Mesenchymal stem cell (in vitro differentiated cells and primary cell): ENCODE results near the gene PGLYRP2.

Experiments used
- DNase-seq: peaks from one replicate; pipeline ENCODE4 v3.0.0-alpha.2; 2013
- H2AFZ ChIP-seq: one replicate; pipeline ENCODE4 v1.6.1; 2013; ENCODE audit warnings: low read depth, mild to moderate bottlenecking, control low read depth, inconsistent platforms, low read length, moderate library complexity
- H2AK5ac ChIP-seq: 2 replicates; pipeline ENCODE4 v1.6.1; 2013; ENCODE audit warnings: low read length, moderate library complexity, mild to moderate bottlenecking, inconsistent platforms; ENCODE audit not compliant: severe bottlenecking
- H2BK120ac ChIP-seq: one replicate; pipeline ENCODE4 v1.6.1; 2013; ENCODE audit warnings: low read depth, mild to moderate bottlenecking, inconsistent platforms, low read length, moderate library complexity
- H2BK12ac ChIP-seq, 2 experiments: one replicate each; pipeline ENCODE4 v1.6.1; 2013; ENCODE audit warnings: inconsistent platforms in 2 of 2, low read length in 2 of 2, mild to moderate bottlenecking in 2 of 2, moderate library complexity in 2 of 2, control low read depth in 1 of 2
- H2BK15ac ChIP-seq: one replicate; pipeline ENCODE4 v1.6.1; 2013; ENCODE audit warnings: mild to moderate bottlenecking, low read depth, inconsistent platforms; ENCODE audit not compliant: poor library complexity, severe bottlenecking
- H2BK5ac ChIP-seq: 2 replicates; pipeline ENCODE4 v1.6.1; 2013; ENCODE audit warnings: low read depth, mild to moderate bottlenecking, low read length, control low read depth, inconsistent platforms; ENCODE audit not compliant: poor library complexity, severe bottlenecking
- H3K14ac ChIP-seq, 2 experiments: one replicate each; pipeline ENCODE4 v1.6.1; 2013; ENCODE audit warnings: inconsistent platforms in 2 of 2, low read length in 2 of 2, control low read depth in 1 of 2, mild to moderate bottlenecking in 1 of 2, moderate library complexity in 1 of 2
- H3K18ac ChIP-seq, 2 experiments: one replicate each; pipeline ENCODE4 v1.6.1; 2013; ENCODE audit warnings: inconsistent platforms in 2 of 2, low read length in 2 of 2, control low read depth in 1 of 2, low read depth in 1 of 2, mild to moderate bottlenecking in 1 of 2
- H3K23ac ChIP-seq, 2 experiments: one replicate each; pipeline ENCODE4 v1.6.1; 2013; ENCODE audit warnings: inconsistent platforms in 2 of 2, low read length in 2 of 2, mild to moderate bottlenecking in 2 of 2, moderate library complexity in 2 of 2, control low read depth in 1 of 2
- H3K27ac ChIP-seq: 2 replicates; pipeline ENCODE4 v1.5.1; 2013; ENCODE audit warnings: mild to moderate bottlenecking, moderate library complexity, low read length, control low read depth, inconsistent platforms; ENCODE audit not compliant: poor library complexity, severe bottlenecking
- H3K27me3 ChIP-seq, 2 experiments: 2 replicates each; pipeline versions ENCODE4 v1.6.1 to v1.7.0; 2013; ENCODE audit warnings: low read length in 2 of 2, mild to moderate bottlenecking in 2 of 2, moderate library complexity in 2 of 2, control low read depth in 1 of 2, inconsistent platforms in 1 of 2; ENCODE audit not compliant: control insufficient read depth in 1 of 2, insufficient read depth in 1 of 2
- H3K36me3 ChIP-seq, 2 experiments: 2 replicates each; pipeline versions ENCODE4 v1.6.1 to v1.7.0; 2013; ENCODE audit warnings: low read length in 2 of 2, control low read depth in 1 of 2, inconsistent platforms in 1 of 2, low read depth in 1 of 2, mild to moderate bottlenecking in 1 of 2; ENCODE audit not compliant: insufficient read depth in 2 of 2, control insufficient read depth in 1 of 2
- H3K4ac ChIP-seq, 2 experiments: one replicate each; pipeline ENCODE4 v1.6.1; 2013; ENCODE audit warnings: inconsistent platforms in 2 of 2, low read length in 2 of 2, mild to moderate bottlenecking in 2 of 2, moderate library complexity in 2 of 2, control low read depth in 1 of 2, low read depth in 1 of 2
- H3K4me1 ChIP-seq: 2 replicates; pipeline ENCODE4 v1.6.1; 2013; ENCODE audit warnings: low read depth, low read length, control low read depth; ENCODE audit not compliant: control insufficient read depth, insufficient read depth
- H3K4me2 ChIP-seq: 2 replicates; pipeline ENCODE4 v1.6.1; 2013; ENCODE audit warnings: low read length, mild to moderate bottlenecking, inconsistent platforms; ENCODE audit not compliant: poor library complexity, severe bottlenecking
- H3K4me3 ChIP-seq, 2 experiments: 2 replicates each; pipeline versions ENCODE4 v1.5.1 to v1.7.0; 2013; ENCODE audit warnings: low read length in 2 of 2, mild to moderate bottlenecking in 2 of 2, control low read depth in 1 of 2, low read depth in 1 of 2; ENCODE audit not compliant: insufficient read depth in 1 of 2
- H3K79me1 ChIP-seq: replicated peaks from 2 replicates; pipeline ENCODE4 v1.6.1; 2013; ENCODE audit warnings: mild to moderate bottlenecking, control low read depth, low read length, inconsistent platforms; ENCODE audit not compliant: poor library complexity, severe bottlenecking
- H3K9ac ChIP-seq: 2 replicates; pipeline ENCODE4 v1.7.0; 2013; ENCODE audit warnings: mild to moderate bottlenecking, low read length, moderate library complexity
- H3K9me3 ChIP-seq: 2 replicates; pipeline ENCODE4 v1.7.0; 2013; ENCODE audit warnings: mild to moderate bottlenecking, low read length; ENCODE audit not compliant: control insufficient read depth
- H4K8ac ChIP-seq: one replicate; pipeline ENCODE4 v1.6.1; 2013; ENCODE audit warnings: inconsistent platforms, mild to moderate bottlenecking, low read length, moderate library complexity
- H4K91ac ChIP-seq: one replicate; pipeline ENCODE4 v1.6.1; 2013; ENCODE audit warnings: mild to moderate bottlenecking, low read length, inconsistent platforms
- WGBS: methylation state at CpG from one replicate; pipeline ENCODE4 v1.1.7; 2013; ENCODE audit warnings: mixed read lengths; 5-methylcytosine and 5-hydroxymethylcytosine counted together

PGLYRP2 gene

DNA sequence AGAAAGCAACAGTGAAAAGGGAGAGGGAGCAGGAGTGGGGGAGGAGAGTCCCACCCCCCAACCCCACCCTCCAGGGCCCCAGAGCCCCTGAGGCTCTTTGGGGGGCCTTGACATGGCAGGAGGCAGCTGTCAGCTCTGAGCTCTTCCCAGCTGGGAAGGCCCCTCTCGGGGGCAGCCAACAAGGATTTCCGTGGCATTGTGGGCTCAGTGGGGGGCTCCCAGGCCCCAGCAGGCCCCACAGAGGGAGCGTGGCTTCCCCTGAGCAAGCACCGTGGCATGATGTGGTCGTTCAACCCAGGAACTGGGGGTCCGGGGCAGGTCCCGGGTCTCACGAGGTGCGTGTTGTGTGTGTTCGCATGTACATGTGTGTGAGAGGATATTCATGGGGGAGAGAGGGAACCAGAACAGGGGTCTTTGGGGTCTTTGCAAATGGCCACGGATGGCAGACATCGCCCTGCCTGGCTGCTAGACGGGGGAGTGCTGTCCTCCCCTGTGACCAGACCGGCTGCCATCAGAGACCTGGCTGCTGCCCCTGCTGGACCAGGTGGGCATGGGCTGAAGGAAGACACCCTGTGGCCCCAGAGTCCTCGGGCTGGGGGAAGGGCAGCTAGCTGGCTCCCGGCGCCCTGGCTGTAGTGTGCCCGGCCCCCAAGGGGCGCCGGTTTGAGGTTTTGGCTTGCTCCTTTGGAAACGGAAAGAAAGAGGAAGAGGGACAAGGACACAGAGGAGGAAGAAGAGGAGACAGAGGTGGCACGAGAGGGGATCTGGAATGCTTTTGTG lies 56.8 kb downstream of the PGLYRP2 start:
- Histone ChIP-seq H3K4me3 (no peak overlapping the region), H3K79me1 (peaks cover 45% of the 10 kb centered on the region)

DNA sequence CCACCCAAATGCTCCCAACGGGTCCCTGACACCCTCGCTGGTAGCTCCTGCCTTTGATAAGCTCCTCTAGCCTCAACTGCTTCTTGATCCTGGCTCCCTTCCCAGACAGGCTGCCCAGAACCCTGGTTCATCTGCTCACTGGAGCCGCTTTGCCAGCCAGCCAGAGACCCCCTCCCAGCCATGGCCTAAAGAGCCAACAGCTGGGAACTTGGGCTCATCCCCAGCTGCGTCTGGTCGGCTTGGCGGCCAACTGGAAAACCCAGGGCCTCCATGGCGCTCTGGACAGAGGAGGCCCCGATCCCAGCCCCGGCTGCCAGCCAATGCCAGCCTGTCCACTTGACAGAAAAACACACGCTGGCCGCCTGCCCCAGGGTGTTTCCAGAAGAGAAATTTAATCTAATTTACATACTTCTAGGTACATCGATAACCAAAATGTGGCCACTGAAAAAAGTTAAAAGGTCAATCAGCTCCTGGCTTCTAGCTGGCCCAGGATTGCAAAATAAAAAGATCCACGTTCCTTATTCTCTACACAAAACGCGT lies 57.5 kb downstream of the PGLYRP2 start:
- Histone ChIP-seq H3K4me3 (no peak overlapping the region), H3K4ac (no peak overlapping the region), H3K36me3 (peaks cover 53 to 61% of the 10 kb centered on the region in 2 experiments), H2AFZ (no peak overlapping the region), H3K18ac (no peak overlapping the region), H3K23ac (no peak overlapping the region), H3K14ac (no peak overlapping the region), H3K4me2 (no peak overlapping the region), H2AK5ac (no peak overlapping the region), H2BK120ac (no peak overlapping the region), H4K91ac (no peak overlapping the region), H3K79me1 (peaks cover 38% of the 10 kb centered on the region), H2BK12ac (no peak overlapping the region), H3K4me1 (peaks cover 5% of the 10 kb centered on the region), H3K27ac (no peak overlapping the region), H2BK15ac (no peak overlapping the region), H3K9ac (no peak overlapping the region), H2BK5ac (no peak overlapping the region), H3K9me3 (peaks cover 8% of the 10 kb centered on the region), H4K8ac (no peak overlapping the region), H3K27me3 (no peaks in the 10 kb centered on the region)
- no peak for DNase-seq
- 95% methylated on average over 12 of the region's 15 CpGs for WGBS

More for the DNA sequence above, 56.8 kb downstream of the PGLYRP2 start:
- no peak overlapping the region for H3K18ac ChIP-seq
- no peak overlapping the region for H2AK5ac ChIP-seq
- no peak overlapping the region for H3K14ac ChIP-seq
- H4K91ac ChIP-seq: no peak overlapping the region
- DNase-seq: no peak
- no peak overlapping the region for H3K4me2 ChIP-seq
- no peak overlapping the region for H2BK5ac ChIP-seq
- H2BK15ac ChIP-seq: no peak overlapping the region
- peaks cover 8% of the 10 kb centered on the region for H3K9me3 ChIP-seq
- H2BK12ac ChIP-seq: no peak overlapping the region
- H3K36me3 ChIP-seq: peaks cover 60 to 68% of the 10 kb centered on the region in 2 experiments
- no peak overlapping the region for H3K23ac ChIP-seq
- H3K4ac ChIP-seq: no peak overlapping the region
- H3K4me1 ChIP-seq: peaks cover 2% of the 10 kb centered on the region
- no peak overlapping the region for H4K8ac ChIP-seq
- H2AFZ ChIP-seq: no peak overlapping the region
- 98% methylated on average over 22 of the region's 22 CpGs for WGBS
- H2BK120ac ChIP-seq: no peak overlapping the region
- no peak overlapping the region for H3K9ac ChIP-seq
- no peaks in the 10 kb centered on the region for H3K27me3 ChIP-seq
- no peak overlapping the region for H3K27ac ChIP-seq

- DNase-seq: no peak
- 82% methylated on average over 12 of the region's 12 CpGs for WGBS
- Histone ChIP-seq H3K4me3 (no peak overlapping the region), H3K79me1 (peaks cover 33% of the 10 kb centered on the region), H2BK120ac (no peak overlapping the region), H3K9ac (no peak overlapping the region), H3K23ac (no peak overlapping the region), H3K4me1 (peaks cover 7% of the 10 kb centered on the region), H2BK5ac (no peak overlapping the region), H2BK15ac (no peak overlapping the region), H3K18ac (no peak overlapping the region), H3K9me3 (peaks cover 8% of the 10 kb centered on the region), H2AK5ac (no peak overlapping the region), H3K14ac (no peak overlapping the region), H2BK12ac (no peak overlapping the region), H3K36me3 (peaks cover 52 to 57% of the 10 kb centered on the region in 2 experiments), H4K91ac (no peak overlapping the region), H3K27ac (no peak overlapping the region), H4K8ac (no peak overlapping the region), H2AFZ (no peak overlapping the region), H3K4ac (no peak overlapping the region), H3K27me3 (no peaks in the 10 kb centered on the region), H3K4me2 (no peak overlapping the region)
Measured at GRCh38 chr19:15421136-15421695, 58.1 kb downstream of the PGLYRP2 start.

- H3K27ac ChIP-seq: no peak overlapping the region
- no peak overlapping the region for H3K14ac ChIP-seq
- peak overlapping the region in 1 of 2 experiments; percentile 91 for H3K4me3 ChIP-seq
- H3K4me1 ChIP-seq: peaks cover 7% of the 10 kb centered on the region
- no peak overlapping the region for H3K4ac ChIP-seq
- no peak overlapping the region for H2BK120ac ChIP-seq
- peaks cover 8% of the 10 kb centered on the region for H3K9me3 ChIP-seq
- H3K27me3 ChIP-seq: no peaks in the 10 kb centered on the region
- no peak overlapping the region for H2AFZ ChIP-seq
- peaks cover 19% of the 10 kb centered on the region for H3K79me1 ChIP-seq
- H2BK12ac ChIP-seq: no peak overlapping the region
- WGBS: 62% methylated on average over 12 of the region's 16 CpGs
- peaks cover 48% of the 10 kb centered on the region in 2 experiments for H3K36me3 ChIP-seq
- no peak overlapping the region for H4K91ac ChIP-seq
- H4K8ac ChIP-seq: no peak overlapping the region
- peak overlapping the region; percentile 62 for H3K4me2 ChIP-seq
- no peak overlapping the region for H3K18ac ChIP-seq
- H3K9ac ChIP-seq: peak overlapping the region; percentile 92
- H2AK5ac ChIP-seq: no peak overlapping the region
- H3K23ac ChIP-seq: no peak overlapping the region
- no peak for DNase-seq
- H2BK15ac ChIP-seq: no peak overlapping the region
- H2BK5ac ChIP-seq: no peak overlapping the region
Measured at GRCh38 chr19:15419413-15420025, 59.8 kb downstream of the PGLYRP2 start.
